ENCODE measurements around the gene ATXN10. TPM values are rescaled to one million over a fixed set of nuclear protein-coding genes. Genes with fewer than 3 reads are reported as not detected.

The ATXN10 gene
- total and polyA plus RNA-seq, 7 experiments from 2014 or later: 64.2 to 105 (median 76.1) TPM

GRCh38 chr22:45867906-45868555 is 196.4 kb downstream of the ATXN10 start:
- ATAC-seq (no peak), DNase-seq (no peak)
- Mint-ChIP-seq H3K4me3 (peak overlapping the region in 2 of 10 donors; percentile 6 to 34), H3K9me3 (peaks cover 0 to 22% (median 9%) of the 10 kb centered on the region in 11 donors), H3K36me3 (peaks cover 0 to 9% (median 4%) of the 10 kb centered on the region in 5 donors), H3K4me1 (peaks cover 5 to 17% (median 8%) of the 10 kb centered on the region in 7 donors), H3K27ac (no peak overlapping the region), H3K27me3 (peaks cover 37 to 57% (median 43%) of the 10 kb centered on the region in 5 donors)
- POLR2A ChIA-PET: no interaction called here
- H3K27me3 ChIP-seq (ENCODE audit: control insufficient read depth in 2 of 2, insufficient read depth in 2 of 2, low read length in 2 of 2): no peaks in the 10 kb centered on the region
- intact Hi-C loops (cut with micrococcal nuclease): no loop called here
- H3K36me3 ChIP-seq (ENCODE audit: control insufficient read depth in 2 of 3, insufficient read depth in 3 of 3, low read length in 3 of 3): no peaks in the 10 kb centered on the region
- CTCF ChIA-PET: no interaction called here
- no peak overlapping the region for H3K27ac ChIP-seq (ENCODE audit: low read depth, low read length)
- no peaks in the 10 kb centered on the region for H3K4me1 ChIP-seq (ENCODE audit: control insufficient read depth in 2 of 2, insufficient read depth in 2 of 2, low read length in 2 of 2)
- H3K4me3 ChIP-seq (ENCODE audit: low read length): no peak overlapping the region
- peaks cover 0 to 8% (median 0%) of the 10 kb centered on the region in 3 experiments for H3K9me3 ChIP-seq (ENCODE audit: control insufficient read depth in 2 of 3, low read length in 3 of 3)

DNA sequence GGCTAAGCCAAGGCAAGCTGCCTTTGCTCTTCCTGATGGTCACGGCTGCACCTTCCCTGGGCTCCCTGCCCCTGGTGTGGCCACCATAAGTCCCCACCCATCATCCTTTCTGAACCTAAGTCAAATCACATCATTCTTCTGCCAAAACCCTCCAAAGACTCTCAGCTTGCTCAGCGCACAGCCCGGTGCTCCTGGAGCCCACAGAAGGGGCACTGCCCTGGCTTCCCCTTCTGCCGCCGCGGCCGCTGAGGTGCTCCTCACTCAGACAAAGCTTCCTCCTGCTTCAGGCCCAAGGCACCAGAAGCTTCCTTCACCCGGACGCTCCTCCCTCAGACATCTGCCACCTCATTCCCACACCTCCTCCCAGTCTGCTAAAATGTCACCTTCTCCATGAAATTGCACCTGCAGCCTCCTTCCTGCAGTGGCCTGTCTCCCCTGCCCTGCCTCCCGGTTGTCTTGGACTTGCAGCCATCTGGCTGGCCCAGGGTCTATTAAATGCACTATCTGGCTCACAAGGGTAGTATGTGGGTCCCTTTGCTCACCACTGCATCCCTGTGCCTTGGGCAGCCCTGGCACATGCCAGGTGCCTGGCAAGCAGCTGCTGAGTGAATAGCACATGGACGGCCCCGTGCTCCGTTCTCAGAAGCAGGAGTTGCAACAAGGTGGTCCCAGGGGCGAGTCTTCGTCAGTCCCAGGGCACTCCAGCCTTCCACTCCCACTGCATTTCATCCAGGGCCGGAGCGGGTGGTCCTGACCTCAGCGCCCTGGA is 197.1 kb downstream of the ATXN10 start:
- Histone ChIP-seq H3K4me1 (ENCODE audit: control insufficient read depth in 2 of 2, insufficient read depth in 2 of 2, low read length in 2 of 2) (no peaks in the 10 kb centered on the region), H3K9me3 (ENCODE audit: control insufficient read depth in 2 of 3, low read length in 3 of 3) (peaks cover 0 to 9% (median 0%) of the 10 kb centered on the region in 3 experiments), H3K36me3 (ENCODE audit: control insufficient read depth in 2 of 3, insufficient read depth in 3 of 3, low read length in 3 of 3) (no peaks in the 10 kb centered on the region), H3K27me3 (ENCODE audit: control insufficient read depth in 2 of 2, insufficient read depth in 2 of 2, low read length in 2 of 2) (no peaks in the 10 kb centered on the region), H3K27ac (ENCODE audit: low read depth, low read length) (no peak overlapping the region), H3K4me3 (ENCODE audit: low read length) (no peak overlapping the region)
- Mint-ChIP-seq H3K9me3 (peaks cover 0 to 29% (median 9%) of the 10 kb centered on the region in 11 donors), H3K27ac (peak overlapping the region in 1 of 9 donors; percentile 76), H3K36me3 (peaks cover 0 to 9% (median 4%) of the 10 kb centered on the region in 5 donors), H3K4me3 (peak overlapping the region in 2 of 10 donors; percentile 6 to 34), H3K27me3 (peaks cover 37 to 53% (median 42%) of the 10 kb centered on the region in 5 donors), H3K4me1 (peaks cover 5 to 15% (median 8%) of the 10 kb centered on the region in 7 donors)
- POLR2A ChIA-PET: no interaction called here
- CTCF ChIA-PET: no interaction called here
- ATAC-seq: no peak
- DNase-seq: peak in 1 of 9 donors; percentile 16
- intact Hi-C loops (cut with micrococcal nuclease): no loop called here

DNA sequence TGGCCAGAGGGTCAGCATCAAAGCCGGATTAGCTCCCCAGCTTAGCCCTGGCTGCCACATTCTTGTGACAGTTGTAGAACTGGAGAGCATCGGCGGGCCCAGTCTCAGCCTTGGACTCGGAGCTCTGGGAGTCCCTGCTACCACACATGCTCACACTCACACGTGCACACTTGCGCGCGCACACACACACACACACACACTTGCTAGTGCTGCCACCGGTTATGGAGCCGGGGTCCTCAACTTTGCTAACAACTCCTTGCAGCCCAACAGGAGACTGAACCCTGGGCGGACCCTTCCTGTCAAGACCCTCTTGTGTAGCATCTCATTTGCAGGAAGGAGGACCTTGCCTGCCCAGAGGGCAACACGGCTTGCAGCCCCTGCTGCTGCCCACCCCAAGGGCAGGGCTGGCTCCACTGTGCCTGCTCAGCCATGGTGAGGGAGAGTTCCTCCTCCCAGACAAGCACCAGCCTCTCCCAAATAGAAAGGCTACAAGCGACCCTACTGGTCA is 197.8 kb downstream of the ATXN10 start:
- Histone ChIP-seq H3K27me3 (ENCODE audit: control insufficient read depth in 2 of 2, insufficient read depth in 2 of 2, low read length in 2 of 2) (no peaks in the 10 kb centered on the region), H3K36me3 (ENCODE audit: control insufficient read depth in 2 of 3, insufficient read depth in 3 of 3, low read length in 3 of 3) (no peaks in the 10 kb centered on the region), H3K4me1 (ENCODE audit: control insufficient read depth in 2 of 2, insufficient read depth in 2 of 2, low read length in 2 of 2) (no peaks in the 10 kb centered on the region), H3K27ac (ENCODE audit: low read depth, low read length) (no peak overlapping the region), H3K4me3 (ENCODE audit: low read length) (no peak overlapping the region), H3K9me3 (ENCODE audit: control insufficient read depth in 2 of 3, low read length in 3 of 3) (peaks cover 0 to 12% (median 0%) of the 10 kb centered on the region in 3 experiments)
- peaks cover 0 to 9% (median 4%) of the 10 kb centered on the region in 5 donors for H3K36me3 Mint-ChIP-seq
- intact Hi-C loops (cut with micrococcal nuclease): no loop called here
- POLR2A ChIA-PET: no interaction called here
- H3K27me3 Mint-ChIP-seq: peaks cover 32 to 52% (median 39%) of the 10 kb centered on the region in 5 donors
- peaks cover 0 to 36% (median 12%) of the 10 kb centered on the region in 11 donors for H3K9me3 Mint-ChIP-seq
- no peak overlapping the region for H3K27ac Mint-ChIP-seq
- CTCF ChIA-PET: no interaction called here
- no peak overlapping the region for H3K4me3 Mint-ChIP-seq
- no peak for ATAC-seq
- no peak for DNase-seq
- H3K4me1 Mint-ChIP-seq: peaks cover 3 to 9% (median 5%) of the 10 kb centered on the region in 7 donors

DNA sequence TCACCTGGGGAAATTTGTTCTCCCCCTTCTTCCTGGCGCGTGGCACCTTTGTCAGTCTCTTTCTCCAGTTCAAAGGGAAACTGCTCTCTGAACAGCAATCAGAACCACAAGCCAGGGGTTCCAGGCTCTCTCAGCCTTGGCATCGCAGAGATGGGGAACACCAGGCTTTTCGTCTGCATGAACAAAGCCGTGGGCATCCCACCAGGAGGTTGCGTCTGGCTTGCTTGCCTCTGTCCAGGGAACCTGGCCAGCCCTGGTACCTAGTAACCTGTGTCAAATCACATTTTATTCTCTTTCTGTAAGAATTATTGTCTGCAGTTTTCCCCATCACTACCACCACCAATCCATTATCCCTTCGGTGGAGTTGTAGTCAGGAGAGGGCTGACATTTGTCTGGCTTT is 198.4 kb downstream of the ATXN10 start:
- Histone ChIP-seq H3K4me1 (ENCODE audit: control insufficient read depth in 2 of 2, insufficient read depth in 2 of 2, low read length in 2 of 2) (no peaks in the 10 kb centered on the region), H3K9me3 (ENCODE audit: control insufficient read depth in 2 of 3, low read length in 3 of 3) (peaks cover 0 to 12% (median 0%) of the 10 kb centered on the region in 3 experiments), H3K4me3 (ENCODE audit: low read length) (no peak overlapping the region), H3K36me3 (ENCODE audit: control insufficient read depth in 2 of 3, insufficient read depth in 3 of 3, low read length in 3 of 3) (no peaks in the 10 kb centered on the region), H3K27ac (ENCODE audit: low read depth, low read length) (no peak overlapping the region), H3K27me3 (ENCODE audit: control insufficient read depth in 2 of 2, insufficient read depth in 2 of 2, low read length in 2 of 2) (no peaks in the 10 kb centered on the region)
- H3K27ac Mint-ChIP-seq: no peak overlapping the region
- H3K27me3 Mint-ChIP-seq: peaks cover 26 to 49% (median 33%) of the 10 kb centered on the region in 5 donors
- CTCF ChIA-PET: no interaction called here
- intact Hi-C loops (cut with micrococcal nuclease): no loop called here
- POLR2A ChIA-PET: no interaction called here
- peaks cover 0 to 4% (median 0%) of the 10 kb centered on the region in 7 donors for H3K4me1 Mint-ChIP-seq
- no peak for DNase-seq
- peaks cover 0 to 41% (median 12%) of the 10 kb centered on the region in 11 donors for H3K9me3 Mint-ChIP-seq
- no peak for ATAC-seq
- no peak overlapping the region for H3K4me3 Mint-ChIP-seq
- H3K36me3 Mint-ChIP-seq: peaks cover 0 to 9% (median 4%) of the 10 kb centered on the region in 5 donors

- Histone ChIP-seq H3K4me1 (ENCODE audit: control insufficient read depth in 2 of 2, insufficient read depth in 2 of 2, low read length in 2 of 2) (no peaks in the 10 kb centered on the region), H3K27me3 (ENCODE audit: control insufficient read depth in 2 of 2, insufficient read depth in 2 of 2, low read length in 2 of 2) (no peaks in the 10 kb centered on the region), H3K9me3 (ENCODE audit: control insufficient read depth in 2 of 3, low read length in 3 of 3) (peaks cover 0 to 12% (median 0%) of the 10 kb centered on the region in 3 experiments), H3K27ac (ENCODE audit: low read depth, low read length) (no peak overlapping the region), H3K4me3 (ENCODE audit: low read length) (no peak overlapping the region), H3K36me3 (ENCODE audit: control insufficient read depth in 2 of 3, insufficient read depth in 3 of 3, low read length in 3 of 3) (no peaks in the 10 kb centered on the region)
- intact Hi-C loops (cut with micrococcal nuclease): no loop called here
- H3K27me3 Mint-ChIP-seq: peaks cover 18 to 42% (median 29%) of the 10 kb centered on the region in 5 donors
- DNase-seq: no peak
- H3K36me3 Mint-ChIP-seq: peaks cover 0 to 9% (median 3%) of the 10 kb centered on the region in 5 donors
- H3K4me3 Mint-ChIP-seq: no peak overlapping the region
- ChIA-PET POLR2A (no interaction called here), CTCF (no interaction called here)
- peaks cover 0 to 44% (median 12%) of the 10 kb centered on the region in 11 donors for H3K9me3 Mint-ChIP-seq
- H3K4me1 Mint-ChIP-seq: peaks cover 0 to 4% (median 0%) of the 10 kb centered on the region in 7 donors
- H3K27ac Mint-ChIP-seq: no peak overlapping the region
- no peak for ATAC-seq
Observed at GRCh38 chr22:45871721-45872120, 200.1 kb downstream of the ATXN10 start.

DNA sequence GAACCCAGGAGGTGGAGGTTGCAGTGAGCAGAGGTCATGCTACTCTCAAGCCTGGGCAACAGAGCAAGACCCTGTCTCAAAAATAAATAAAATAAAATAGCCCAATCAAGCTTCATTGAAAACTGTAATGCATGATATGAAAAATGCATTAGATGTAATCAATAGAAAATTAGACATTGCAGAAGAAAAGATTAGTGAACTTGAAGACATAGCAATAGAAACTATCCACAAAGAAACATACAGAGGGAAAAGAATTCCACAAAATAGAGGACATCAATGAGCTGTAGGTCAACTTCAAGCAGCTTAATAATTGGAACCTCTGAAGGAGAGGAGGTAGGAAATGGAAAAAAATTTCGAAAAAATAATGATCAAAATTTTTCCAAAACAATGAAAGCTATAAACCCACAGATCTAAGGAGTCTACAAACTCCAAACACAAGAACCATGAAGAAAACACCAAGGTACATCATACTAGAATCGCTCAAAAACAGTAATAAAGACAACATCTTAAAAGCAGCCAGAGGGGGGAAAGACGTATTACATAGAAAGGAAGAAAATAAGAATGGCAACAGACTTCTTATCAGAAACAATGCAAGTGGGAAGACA is 201.1 kb downstream of the ATXN10 start:
- H3K4me1 Mint-ChIP-seq: peaks cover 0 to 4% (median 0%) of the 10 kb centered on the region in 7 donors
- Histone ChIP-seq H3K36me3 (ENCODE audit: control insufficient read depth in 2 of 3, insufficient read depth in 3 of 3, low read length in 3 of 3) (no peaks in the 10 kb centered on the region), H3K4me1 (ENCODE audit: control insufficient read depth in 2 of 2, insufficient read depth in 2 of 2, low read length in 2 of 2) (no peaks in the 10 kb centered on the region), H3K4me3 (ENCODE audit: low read length) (no peak overlapping the region), H3K9me3 (ENCODE audit: control insufficient read depth in 2 of 3, low read length in 3 of 3) (peaks cover 0 to 12% (median 0%) of the 10 kb centered on the region in 3 experiments), H3K27me3 (ENCODE audit: control insufficient read depth in 2 of 2, insufficient read depth in 2 of 2, low read length in 2 of 2) (no peaks in the 10 kb centered on the region), H3K27ac (ENCODE audit: low read depth, low read length) (no peak overlapping the region)
- DNase-seq (no peak), ATAC-seq (no peak)
- ChIA-PET POLR2A (no interaction called here), CTCF (interaction anchor here (0.9 kb wide), 1 partner anchor 9 kb away, joined by 3 read pairs; no protein-coding TSS in a partner anchor)
- intact Hi-C loops (cut with micrococcal nuclease): no loop called here
- H3K4me3 Mint-ChIP-seq: no peak overlapping the region
- H3K36me3 Mint-ChIP-seq: peaks cover 0 to 9% (median 3%) of the 10 kb centered on the region in 5 donors
- H3K27me3 Mint-ChIP-seq: peaks cover 18 to 48% (median 31%) of the 10 kb centered on the region in 5 donors
- H3K9me3 Mint-ChIP-seq: peaks cover 0 to 44% (median 12%) of the 10 kb centered on the region in 11 donors
- no peak overlapping the region for H3K27ac Mint-ChIP-seq

All from naive thymus-derived CD4-positive, alpha-beta T cell (primary cell).